PC-9 (cell line): ENCODE data around the gene ZIC4. TPM values are rescaled to one million over a fixed set of nuclear protein-coding genes. Genes with fewer than 3 reads are reported as not detected.

Experiments used
- BruUV-seq: library from RNA; stranded (reverse); fragments of 400-500 nt; replicated peaks from 2 replicates; lab custom pipeline; 2021; lab: Mats Ljungman, UMichigan
- CTCF ChIA-PET: fragments of 300-600 bp; sonication (Branson Sonifier 250); formaldehyde crosslinking; loops from one replicate; lab custom pipeline; 2022; ENCODE audit warnings: antibody characterized with exemption; lab: Charles Lee
- POLR2A ChIA-PET: fragments of 300-600 bp; sonication (Branson Sonifier 250); formaldehyde crosslinking; loops from one replicate; lab custom pipeline; 2022; ENCODE audit warnings: antibody characterized with exemption; ENCODE audit not compliant: unreplicated experiment; lab: Charles Lee
- DNase-seq, 2 experiments: peaks; one replicate each; pipeline versions ENCODE4 v3.0.0 to v3.0.0-alpha.2; 2015 to 2022; ENCODE audit warnings: mixed read lengths in 1 of 2
- H2AFZ ChIP-seq: fragments of 200-600 bp; sonication (generic); 2 replicates; pipeline ENCODE4 v1.8.1; 2017; ENCODE audit warnings: antibody characterized with exemption
- H3F3A ChIP-seq: fragments of 200-600 bp; sonication (generic); 2 replicates; pipeline ENCODE4 v1.8.1; 2017; ENCODE audit warnings: antibody characterized with exemption, mild to moderate bottlenecking, low read depth; ENCODE audit not compliant: insufficient read depth
- H3K27ac ChIP-seq: fragments of 200-600 bp; sonication (generic); 2 replicates; pipeline ENCODE4 v1.6.1; 2016; ENCODE audit warnings: mixed run types
- H3K27me3 ChIP-seq: fragments of 200-600 bp; sonication (generic); 2 replicates; pipeline ENCODE4 v1.6.1; 2016; ENCODE audit warnings: low read depth, mixed run types; ENCODE audit not compliant: insufficient read depth
- H3K36me3 ChIP-seq: fragments of 200-600 bp; sonication (generic); 2 replicates; pipeline ENCODE4 v1.6.1; 2016; ENCODE audit warnings: low read depth, mixed run types
- H3K4me1 ChIP-seq: fragments of 200-600 bp; sonication (generic); replicated peaks from 2 replicates; pipeline ENCODE4 v1.6.1; 2016; ENCODE audit warnings: mixed run types; ENCODE audit not compliant: insufficient read depth
- H3K4me2 ChIP-seq: fragments of 200-600 bp; sonication (generic); 2 replicates; pipeline ENCODE4 v1.6.1; 2017; ENCODE audit warnings: mixed run types
- H3K4me3 ChIP-seq: fragments of 200-600 bp; sonication (generic); 2 replicates; pipeline ENCODE4 v1.6.1; 2016; ENCODE audit warnings: mixed run types
- H3K79me2 ChIP-seq: fragments of 200-600 bp; sonication (generic); 2 replicates; pipeline ENCODE4 v1.6.1; 2017; ENCODE audit warnings: low read depth, mixed run types
- H3K9me2 ChIP-seq: fragments of 200-600 bp; sonication (generic); 2 replicates; pipeline ENCODE4 v1.8.1; 2017; ENCODE audit warnings: mild to moderate bottlenecking; ENCODE audit not compliant: insufficient read depth
- H3K9me3 ChIP-seq: fragments of 200-600 bp; sonication (generic); 2 replicates; pipeline ENCODE4 v1.8.1; 2016; ENCODE audit warnings: low read depth; ENCODE audit not compliant: insufficient read depth
- H4K20me1 ChIP-seq: fragments of 200-600 bp; sonication (generic); 2 replicates; pipeline ENCODE4 v1.8.1; 2017; ENCODE audit not compliant: insufficient read depth
- CTCF ChIP-seq: fragments of 200-600 bp; sonication (generic); conservative IDR thresholded peaks from 2 replicates; pipeline ENCODE4 v1.6.1; 2017; ENCODE audit warnings: mixed run types, antibody characterized with exemption, mild to moderate bottlenecking, moderate library complexity
- EZH2 ChIP-seq: fragments of 200-600 bp; sonication (generic); IDR thresholded peaks from 2 replicates; pipeline ENCODE4 v1.8.0; 2017; ENCODE audit warnings: antibody characterized with exemption, low read depth
- intact Hi-C: fragments of 100-400 bp; cut with micrococcal nuclease; formaldehyde crosslinking; loops from one replicate; pipeline ENCODE4 v1.10.0; 2022; ENCODE audit not compliant: unreplicated experiment
- total RNA-seq: library from RNA; stranded (reverse); gene quantifications from 2 replicates; pipeline ENCODE4 v1.2.3, GENCODE V29; 2021

ZIC4 gene
- total RNA-seq, 1 experiment from 2014 or later: not detected

- Histone ChIP-seq H3K9me3 (no peaks in the 10 kb centered on the region), H3K79me2 (no peaks in the 10 kb centered on the region), H3F3A (no peaks in the 10 kb centered on the region), H3K4me1 (no peaks in the 10 kb centered on the region), H2AFZ (no peak overlapping the region), H3K4me3 (no peak overlapping the region), H4K20me1 (no peaks in the 10 kb centered on the region), H3K36me3 (no peaks in the 10 kb centered on the region), H3K4me2 (no peak overlapping the region), H3K27ac (no peak overlapping the region), H3K27me3 (no peaks in the 10 kb centered on the region), H3K9me2 (no peaks in the 10 kb centered on the region)
- no peak for DNase-seq
- intact Hi-C loops: no loop called here
- ChIA-PET CTCF (no interaction called here), POLR2A (no interaction called here)
- BruUV-seq: no TSS peak
- TF ChIP-seq EZH2 (no peak), CTCF (no peak)
Observed at GRCh38 chr3:147412261-147412916, 6.0 kb upstream of the ZIC4 start.

- Histone ChIP-seq H3K36me3 (no peaks in the 10 kb centered on the region), H4K20me1 (no peaks in the 10 kb centered on the region), H3K27ac (no peak overlapping the region), H3K4me3 (no peak overlapping the region), H3K9me2 (no peaks in the 10 kb centered on the region), H2AFZ (no peak overlapping the region), H3K9me3 (no peaks in the 10 kb centered on the region), H3F3A (no peaks in the 10 kb centered on the region), H3K27me3 (no peaks in the 10 kb centered on the region), H3K4me1 (no peaks in the 10 kb centered on the region), H3K79me2 (no peaks in the 10 kb centered on the region), H3K4me2 (no peak overlapping the region)
- intact Hi-C loops: no loop called here
- BruUV-seq: no TSS peak
- DNase-seq: no peak
- ChIA-PET CTCF (no interaction called here), POLR2A (no interaction called here)
- TF ChIP-seq CTCF: no peak
- TF ChIP-seq EZH2: no peak
Observed at GRCh38 chr3:147411815-147412241, 5.5 kb upstream of the ZIC4 start.

- TF ChIP-seq EZH2 (no peak), CTCF (no peak)
- Histone ChIP-seq H4K20me1 (no peaks in the 10 kb centered on the region), H3K36me3 (no peaks in the 10 kb centered on the region), H3K4me2 (no peak overlapping the region), H3K4me1 (no peaks in the 10 kb centered on the region), H3K4me3 (no peak overlapping the region), H3F3A (no peaks in the 10 kb centered on the region), H3K79me2 (no peaks in the 10 kb centered on the region), H3K9me3 (no peaks in the 10 kb centered on the region), H3K27ac (no peak overlapping the region), H3K9me2 (no peaks in the 10 kb centered on the region), H2AFZ (no peak overlapping the region), H3K27me3 (no peaks in the 10 kb centered on the region)
- ChIA-PET POLR2A (no interaction called here), CTCF (no interaction called here)
- no TSS peak for BruUV-seq
- no peak for DNase-seq
- intact Hi-C loops: no loop called here
Observed at GRCh38 chr3:147411238-147411814, 5.0 kb upstream of the ZIC4 start.
